ENCODE results near the gene SLC12A3.

DNA sequence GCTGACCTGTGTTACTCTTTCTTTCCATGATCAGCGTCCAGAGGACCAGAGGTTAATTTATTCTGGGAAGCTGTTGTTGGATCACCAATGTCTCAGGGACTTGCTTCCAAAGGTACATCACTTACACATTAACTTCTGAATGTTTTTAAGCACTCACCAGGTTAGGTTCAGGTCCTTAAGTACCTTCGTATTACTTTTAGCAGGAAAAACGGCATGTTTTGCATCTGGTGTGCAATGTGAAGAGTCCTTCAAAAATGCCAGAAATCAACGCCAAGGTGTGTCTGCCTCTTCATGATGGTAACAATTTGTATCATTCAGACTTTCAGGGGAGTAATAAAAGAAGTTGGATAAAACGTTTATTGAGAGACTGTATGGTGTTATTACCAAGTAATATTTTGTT lies 70.2 kb downstream of the SLC12A3 start:
- no peak for TF ChIP-seq SUZ12 (IDR thresholded peaks at IDR 0.05)
- TF ChIP-seq ELF4 (IDR thresholded peaks at IDR 0.05), result no peak
- no peak for TF ChIP-seq FOXM1 (IDR thresholded peaks at IDR 0.05; ENCODE audit: borderline replicate concordance)
- TF ChIP-seq BHLHE40 (IDR thresholded peaks at IDR 0.05; ENCODE audit: borderline replicate concordance), result no peak
- no peak for TF ChIP-seq FOXK2 (IDR thresholded peaks at IDR 0.05)
- no peak for TF ChIP-seq ARNT (IDR thresholded peaks at IDR 0.05)
- TF ChIP-seq ZNF384 (IDR thresholded peaks at IDR 0.05), result no peak
- no peak for TF ChIP-seq SP1 (IDR thresholded peaks at IDR 0.05)
- TF ChIP-seq NFRKB (IDR thresholded peaks at IDR 0.05), result no peak
- no peak for TF ChIP-seq FOXA1 (IDR thresholded peaks at IDR 0.05)
- TF ChIP-seq, protein P1, sequence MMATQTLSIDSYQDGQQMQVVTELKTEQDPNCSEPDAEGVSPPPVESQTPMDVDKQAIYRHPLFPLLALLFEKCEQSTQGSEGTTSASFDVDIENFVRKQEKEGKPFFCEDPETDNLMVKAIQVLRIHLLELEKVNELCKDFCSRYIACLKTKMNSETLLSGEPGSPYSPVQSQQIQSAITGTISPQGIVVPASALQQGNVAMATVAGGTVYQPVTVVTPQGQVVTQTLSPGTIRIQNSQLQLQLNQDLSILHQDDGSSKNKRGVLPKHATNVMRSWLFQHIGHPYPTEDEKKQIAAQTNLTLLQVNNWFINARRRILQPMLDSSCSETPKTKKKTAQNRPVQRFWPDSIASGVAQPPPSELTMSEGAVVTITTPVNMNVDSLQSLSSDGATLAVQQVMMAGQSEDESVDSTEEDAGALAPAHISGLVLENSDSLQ (IDR thresholded peaks at IDR 0.05), result no peak
- TF ChIP-seq HDGF (IDR thresholded peaks at IDR 0.05; ENCODE audit: borderline replicate concordance), result no peak
- no peak for TF ChIP-seq TARDBP (IDR thresholded peaks at IDR 0.05)
- TF ChIP-seq CTBP1 (IDR thresholded peaks at IDR 0.05; ENCODE audit: borderline replicate concordance), result no peak
